ENCODE measurements around the gene PACRG. TPM values are rescaled to one million over a fixed set of nuclear protein-coding genes. Genes with fewer than 3 reads are reported as not detected.

The PACRG gene
- polyA plus RNA-seq, 2 of the 4 experiments (the other 2 are of a cell fraction), result 0.14 to 0.30 TPM

DNA sequence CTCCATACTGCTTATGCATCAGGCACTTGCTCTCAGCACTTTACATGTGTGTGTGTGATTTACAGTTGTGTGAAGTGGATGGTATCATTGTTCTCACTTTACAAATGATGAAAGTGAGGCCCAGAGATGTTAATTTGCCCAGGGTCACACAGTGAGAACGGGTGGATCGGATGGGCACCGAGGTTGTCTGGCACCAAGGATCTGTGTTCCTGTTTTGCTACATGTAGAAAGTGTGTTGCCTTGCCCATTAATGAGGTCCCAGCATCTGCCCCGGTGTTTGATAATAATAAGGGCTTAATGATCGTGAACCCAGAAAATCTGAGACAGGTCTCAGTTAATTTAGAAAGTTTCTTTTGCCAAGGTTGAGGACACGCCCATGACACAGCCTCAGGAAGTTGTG lies 470.6 kb downstream of the PACRG start:
- ChIA-PET CTCF (no interaction called here), POLR2A (no interaction called here)
- FAIRE-seq (no peak), DNase-seq (ENCODE audit: low read depth in 1 of 2, low spot score in 1 of 2) (no peak), ATAC-seq (no peak)
- H3K4me1 ChIP-seq, result no peaks in the 10 kb centered on the region
- TF ChIP-seq MYC (IDR thresholded peaks at IDR 0.05; ENCODE audit: borderline replicate concordance, low read length), result no peak
- TF ChIP-seq CEBPB (IDR thresholded peaks at IDR 0.05), result no peak
- H3K4me2 ChIP-seq, result no peak overlapping the region
- no peaks in the 10 kb centered on the region for H3K9me3 ChIP-seq
- WGBS (ENCODE audit: missing lambda C conversion rate), result 54% methylated on average over 6 of the region's 6 CpGs
- H3K27ac ChIP-seq, result no peak overlapping the region
- no peak overlapping the region for H3K4me3 ChIP-seq

DNA sequence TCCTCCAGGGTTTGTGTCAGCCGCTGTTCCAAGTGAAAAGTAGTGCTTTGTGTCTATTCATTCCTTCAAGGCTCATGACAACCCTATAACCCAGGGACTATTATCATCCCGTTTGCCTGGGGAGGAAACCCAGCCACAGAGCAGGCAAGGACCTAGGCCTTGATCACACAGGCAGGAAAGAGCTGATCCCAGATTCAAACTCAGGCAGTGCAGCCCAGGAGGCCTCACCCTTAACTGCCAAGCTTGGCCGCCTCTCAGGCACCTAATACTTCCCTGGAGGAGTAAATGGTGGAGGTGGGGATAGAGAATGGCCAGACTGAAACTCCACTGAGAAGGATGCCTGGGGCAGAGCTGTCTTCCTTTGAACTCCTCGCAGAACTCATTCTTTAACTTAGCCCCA lies 471.6 kb downstream of the PACRG start:
- ChIA-PET CTCF (interaction anchor here (0.6 kb wide), 1 partner anchor 1397 kb away, joined by 3 read pairs; no protein-coding TSS in a partner anchor), POLR2A (no interaction called here)
- no peak for FAIRE-seq
- no peak for ATAC-seq
- H3K4me1 ChIP-seq, result no peaks in the 10 kb centered on the region
- no peak overlapping the region for H3K4me3 ChIP-seq
- H3K27ac ChIP-seq, result no peak overlapping the region
- no peaks in the 10 kb centered on the region for H3K9me3 ChIP-seq
- WGBS (ENCODE audit: missing lambda C conversion rate), result 59% methylated on average over 4 of the region's 4 CpGs
- no peak for TF ChIP-seq FOSB (CRISPR knock-in tag; IDR thresholded peaks at IDR 0.05)
- TF ChIP-seq ZFP36 (IDR thresholded peaks at IDR 0.05; ENCODE audit: borderline replicate concordance, partially characterized antibody), result no peak
- TF ChIP-seq RCOR1 (IDR thresholded peaks at IDR 0.05; ENCODE audit: low read depth, low read length), result no peak
- TF ChIP-seq CEBPB (IDR thresholded peaks at IDR 0.05), result no peak
- no peak for TF ChIP-seq PHF8 (IDR thresholded peaks at IDR 0.05; ENCODE audit: borderline replicate concordance, low read depth)
- no peak for TF ChIP-seq TFCP2L1 (CRISPR knock-in tag; IDR thresholded peaks at IDR 0.05)
- TF ChIP-seq, protein P1, sequence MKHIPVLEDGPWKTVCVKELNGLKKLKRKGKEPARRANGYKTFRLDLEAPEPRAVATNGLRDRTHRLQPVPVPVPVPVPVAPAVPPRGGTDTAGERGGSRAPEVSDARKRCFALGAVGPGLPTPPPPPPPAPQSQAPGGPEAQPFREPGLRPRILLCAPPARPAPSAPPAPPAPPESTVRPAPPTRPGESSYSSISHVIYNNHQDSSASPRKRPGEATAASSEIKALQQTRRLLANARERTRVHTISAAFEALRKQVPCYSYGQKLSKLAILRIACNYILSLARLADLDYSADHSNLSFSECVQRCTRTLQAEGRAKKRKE (CRISPR knock-in tag; IDR thresholded peaks at IDR 0.05; ENCODE audit: low read depth), result no peak
- TF ChIP-seq HOXB5 (CRISPR knock-in tag; IDR thresholded peaks at IDR 0.05), result no peak
- H3K4me2 ChIP-seq, result no peak overlapping the region
- DNase-seq (ENCODE audit: low read depth in 1 of 2, low spot score in 1 of 2), result no peak

DNA sequence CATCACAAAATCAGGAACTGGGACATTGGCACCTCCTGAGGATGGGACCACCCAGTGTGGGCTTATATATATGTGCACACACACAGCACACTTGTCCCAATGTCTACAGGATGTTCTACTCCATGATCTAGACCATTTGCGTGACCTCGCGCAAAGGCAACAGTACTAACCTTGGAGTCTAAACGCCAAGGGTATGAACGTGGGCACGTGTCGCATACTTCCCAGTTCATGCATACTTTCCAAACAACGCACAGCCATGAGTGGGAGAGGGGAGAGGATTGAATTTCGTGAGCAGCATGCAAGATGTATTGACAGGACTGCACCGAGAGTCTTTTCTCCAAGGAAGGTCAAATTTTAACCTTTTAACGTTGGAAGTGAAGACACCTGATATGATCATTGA lies 472.5 kb downstream of the PACRG start:
- ATAC-seq, result no peak
- no peak for DNase-seq (ENCODE audit: low read depth in 1 of 2, low spot score in 1 of 2)
- CTCF ChIA-PET, result no interaction called here
- Histone ChIP-seq H3K27ac (no peak overlapping the region), H3K9me3 (no peaks in the 10 kb centered on the region), H3K4me2 (no peak overlapping the region), H3K4me1 (no peaks in the 10 kb centered on the region), H3K4me3 (no peak overlapping the region)
- no peak for TF ChIP-seq PHF8 (IDR thresholded peaks at IDR 0.05; ENCODE audit: borderline replicate concordance, low read depth)
- no peak for TF ChIP-seq FOXS1 (CRISPR knock-in tag; IDR thresholded peaks at IDR 0.05)
- TF ChIP-seq, protein P2, sequence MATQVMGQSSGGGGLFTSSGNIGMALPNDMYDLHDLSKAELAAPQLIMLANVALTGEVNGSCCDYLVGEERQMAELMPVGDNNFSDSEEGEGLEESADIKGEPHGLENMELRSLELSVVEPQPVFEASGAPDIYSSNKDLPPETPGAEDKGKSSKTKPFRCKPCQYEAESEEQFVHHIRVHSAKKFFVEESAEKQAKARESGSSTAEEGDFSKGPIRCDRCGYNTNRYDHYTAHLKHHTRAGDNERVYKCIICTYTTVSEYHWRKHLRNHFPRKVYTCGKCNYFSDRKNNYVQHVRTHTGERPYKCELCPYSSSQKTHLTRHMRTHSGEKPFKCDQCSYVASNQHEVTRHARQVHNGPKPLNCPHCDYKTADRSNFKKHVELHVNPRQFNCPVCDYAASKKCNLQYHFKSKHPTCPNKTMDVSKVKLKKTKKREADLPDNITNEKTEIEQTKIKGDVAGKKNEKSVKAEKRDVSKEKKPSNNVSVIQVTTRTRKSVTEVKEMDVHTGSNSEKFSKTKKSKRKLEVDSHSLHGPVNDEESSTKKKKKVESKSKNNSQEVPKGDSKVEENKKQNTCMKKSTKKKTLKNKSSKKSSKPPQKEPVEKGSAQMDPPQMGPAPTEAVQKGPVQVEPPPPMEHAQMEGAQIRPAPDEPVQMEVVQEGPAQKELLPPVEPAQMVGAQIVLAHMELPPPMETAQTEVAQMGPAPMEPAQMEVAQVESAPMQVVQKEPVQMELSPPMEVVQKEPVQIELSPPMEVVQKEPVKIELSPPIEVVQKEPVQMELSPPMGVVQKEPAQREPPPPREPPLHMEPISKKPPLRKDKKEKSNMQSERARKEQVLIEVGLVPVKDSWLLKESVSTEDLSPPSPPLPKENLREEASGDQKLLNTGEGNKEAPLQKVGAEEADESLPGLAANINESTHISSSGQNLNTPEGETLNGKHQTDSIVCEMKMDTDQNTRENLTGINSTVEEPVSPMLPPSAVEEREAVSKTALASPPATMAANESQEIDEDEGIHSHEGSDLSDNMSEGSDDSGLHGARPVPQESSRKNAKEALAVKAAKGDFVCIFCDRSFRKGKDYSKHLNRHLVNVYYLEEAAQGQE (IDR thresholded peaks at IDR 0.05), result no peak
- no peak for TF ChIP-seq TFCP2L1 (CRISPR knock-in tag; IDR thresholded peaks at IDR 0.05)
- TF ChIP-seq CBX8 (IDR thresholded peaks at IDR 0.05), result no peak
- TF ChIP-seq, protein P3, sequence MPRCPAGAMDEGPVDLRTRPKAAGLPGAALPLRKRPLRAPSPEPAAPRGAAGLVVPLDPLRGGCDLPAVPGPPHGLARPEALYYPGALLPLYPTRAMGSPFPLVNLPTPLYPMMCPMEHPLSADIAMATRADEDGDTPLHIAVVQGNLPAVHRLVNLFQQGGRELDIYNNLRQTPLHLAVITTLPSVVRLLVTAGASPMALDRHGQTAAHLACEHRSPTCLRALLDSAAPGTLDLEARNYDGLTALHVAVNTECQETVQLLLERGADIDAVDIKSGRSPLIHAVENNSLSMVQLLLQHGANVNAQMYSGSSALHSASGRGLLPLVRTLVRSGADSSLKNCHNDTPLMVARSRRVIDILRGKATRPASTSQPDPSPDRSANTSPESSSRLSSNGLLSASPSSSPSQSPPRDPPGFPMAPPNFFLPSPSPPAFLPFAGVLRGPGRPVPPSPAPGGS (IDR thresholded peaks at IDR 0.05), result no peak
- POLR2A ChIA-PET, result no interaction called here
- WGBS (ENCODE audit: missing lambda C conversion rate), result 83% methylated on average over 11 of the region's 11 CpGs
- no peak for FAIRE-seq

DNA sequence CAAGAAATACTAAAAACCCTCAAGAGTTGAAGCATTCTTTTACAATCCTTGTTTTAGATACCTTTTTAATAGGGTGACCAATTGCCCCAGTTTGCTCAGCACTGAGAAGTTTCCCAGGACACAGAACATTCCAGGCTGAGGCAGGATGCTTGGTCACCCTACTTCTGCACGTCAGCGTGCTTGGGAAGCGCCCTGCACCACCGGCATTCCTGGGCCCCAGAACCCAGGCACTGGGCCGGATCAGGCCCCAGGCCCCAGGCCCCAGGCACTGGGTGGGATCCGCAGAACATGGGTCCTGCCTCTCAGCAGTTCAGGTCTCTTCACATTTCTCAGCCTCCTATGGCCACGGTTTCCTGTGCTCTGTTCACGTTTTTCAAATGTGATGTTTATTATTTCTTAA lies 472.9 kb downstream of the PACRG start:
- ChIA-PET POLR2A (no interaction called here), CTCF (no interaction called here)
- no peak for FAIRE-seq
- no peaks in the 10 kb centered on the region for H3K4me1 ChIP-seq
- no peak overlapping the region for H3K4me3 ChIP-seq
- 69% methylated on average over 7 of the region's 8 CpGs for WGBS (ENCODE audit: missing lambda C conversion rate)
- no peak for ATAC-seq
- H3K27ac ChIP-seq, result no peak overlapping the region
- H3K4me2 ChIP-seq, result no peak overlapping the region
- H3K9me3 ChIP-seq, result no peaks in the 10 kb centered on the region
- DNase-seq (ENCODE audit: low read depth in 1 of 2, low spot score in 1 of 2), result no peak
- no peak for TF ChIP-seq RAD21 (conservative IDR thresholded peaks at IDR 0.05 in 1 of 2, IDR thresholded peaks at IDR 0.05 in 1 of 2)
- no peak for TF ChIP-seq RFX5 (IDR thresholded peaks at IDR 0.05)
- TF ChIP-seq HOXB13 (CRISPR knock-in tag; IDR thresholded peaks at IDR 0.05; ENCODE audit: low read depth), result no peak
- no peak for TF ChIP-seq CHD2 (IDR thresholded peaks at IDR 0.05; ENCODE audit: low read length, partially characterized antibody)
- no peak for TF ChIP-seq SREBF2 (IDR thresholded peaks at IDR 0.05)
- no peak for TF ChIP-seq HOXB5 (CRISPR knock-in tag; IDR thresholded peaks at IDR 0.05)
- no peak for TF ChIP-seq SMC3 (IDR thresholded peaks at IDR 0.05)
- TF ChIP-seq, protein P2 (IDR thresholded peaks at IDR 0.05), result no peak
- TF ChIP-seq CBX2 (IDR thresholded peaks at IDR 0.05; ENCODE audit: borderline replicate concordance, low read depth), result no peak
- no peak for TF ChIP-seq FOSB (CRISPR knock-in tag; IDR thresholded peaks at IDR 0.05)
